Mammary epithelial cell (primary cell): ENCODE measurements around the gene RNASE8.

Experiments used
- CTCF ChIP-seq, 2 donors: IDR thresholded peaks in 1 of 2; conservative IDR thresholded peaks in 1 of 2; 2 replicates each; pipeline ENCODE4 v1.5.1; 2011 to 2012; ENCODE audit warnings: inconsistent platforms in 2 of 2, low read length in 2 of 2, mild to moderate bottlenecking in 2 of 2, control low read depth in 1 of 2, low read depth in 1 of 2; ENCODE audit not compliant: insufficient read depth in 1 of 2; ENCODE audit errors: extremely low read depth in 1 of 2
- EZH2 ChIP-seq: IDR thresholded peaks from 2 replicates; pipeline ENCODE4 v1.6.1; 2012; ENCODE audit warnings: low read length, inconsistent platforms, borderline replicate concordance

GRCh38 chr14:21011136-21011535 is 46.5 kb upstream of the RNASE8 start:
- TF ChIP-seq CTCF (conservative IDR thresholded peaks at IDR 0.05 in 1 of 2, IDR thresholded peaks at IDR 0.05 in 1 of 2; ENCODE audit: extremely low read depth in 1 of 2, insufficient read depth in 1 of 2, low read depth in 1 of 2, low read length in 2 of 2) (no peak), EZH2 (no peak)
